HG03045 (cell line): ENCODE results near the gene PXK.
A peak's percentile ranks its signal among the peaks of the same experiment; 100 is the strongest.
"Not testable (repeated sequence)": the region's sequence is repeated elsewhere in the genome, so short reads cannot be mapped to it uniquely, and the experiment has no call there.

Source experiments
- ATAC-seq: cut with Tn5 transposase; IDR thresholded peaks from one replicate; pipeline ENCODE4 v1.9.1; 2021; ENCODE audit warnings: mild to moderate bottlenecking, moderate library complexity; ENCODE audit not compliant: unreplicated experiment

Gene PXK

DNA sequence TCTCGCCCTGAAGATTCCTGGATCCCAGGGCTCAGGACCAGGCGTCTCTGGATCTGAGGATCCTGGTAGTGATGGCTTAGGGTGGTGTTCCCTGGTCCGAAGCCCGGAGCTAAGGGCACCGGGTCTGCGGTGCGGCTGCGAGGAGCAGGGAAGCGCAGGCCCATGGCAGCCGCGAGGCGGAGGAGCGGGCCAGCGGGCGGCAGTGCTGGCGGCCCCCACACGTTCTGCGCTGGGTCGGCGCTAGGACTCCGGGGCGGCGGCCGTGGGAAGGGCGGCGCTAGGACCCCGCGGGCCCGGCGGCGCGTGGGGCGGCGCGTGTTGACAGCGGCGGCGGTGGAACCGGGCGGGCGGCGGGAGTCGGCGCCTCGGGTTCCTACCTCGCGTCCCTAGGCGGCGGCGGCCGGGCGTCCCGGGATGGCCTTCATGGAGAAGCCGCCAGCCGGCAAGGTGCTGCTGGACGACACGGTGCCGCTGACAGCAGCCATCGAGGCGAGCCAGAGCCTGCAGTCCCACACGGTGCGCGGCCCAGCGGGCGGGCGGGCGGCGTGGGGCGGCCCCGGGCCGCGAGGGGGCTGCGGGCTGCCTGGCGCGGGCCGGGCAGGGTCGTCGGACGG is at the start of gene PXK:
Gene PXK, plus strand, starts transcription at position 318 of the 614 bp plus-strand sequence. Its CDS starts 97 bp downstream, at position 415.
- ATAC-seq = peak; percentile 93

- ATAC-seq = no peak
These were observed 47.4 kb upstream of the PXK start for GRCh38 chr3:58285334-58285733.

- ATAC-seq = no peak
These were observed 45.3 kb upstream of the PXK start for GRCh38 chr3:58287354-58287753.

- no peak for ATAC-seq
These were observed 44.5 kb upstream of the PXK start for GRCh38 chr3:58288011-58288728.

- ATAC-seq = not testable (repeated sequence)
These were observed 43.6 kb upstream of the PXK start for GRCh38 chr3:58288964-58289613.

- not testable (repeated sequence) for ATAC-seq
These were observed 42.2 kb upstream of the PXK start for GRCh38 chr3:58290446-58290845.

GRCh38 chr3:58291671-58292338 is 40.9 kb upstream of the PXK start:
- ATAC-seq = no peak

DNA sequence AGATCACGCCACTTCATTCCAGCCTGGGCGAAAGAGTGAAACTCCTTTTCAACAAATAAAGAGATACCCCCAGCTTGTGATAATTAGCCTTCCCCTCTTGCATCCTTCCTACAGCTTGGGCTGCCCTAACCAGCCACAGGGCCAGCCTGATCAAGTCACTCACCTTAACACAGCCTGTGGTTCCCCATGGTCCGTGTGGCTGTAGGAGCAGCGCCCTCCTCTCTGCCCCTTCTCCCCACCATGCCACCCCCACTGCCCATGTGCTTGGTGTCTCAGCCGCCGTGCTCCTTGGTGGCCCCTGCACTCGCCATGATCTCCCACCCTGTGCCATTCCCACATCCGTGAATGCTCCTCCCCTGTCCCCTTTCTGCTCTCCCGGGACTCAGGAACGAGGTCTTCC is 39.8 kb upstream of the PXK start:
- ATAC-seq = no peak

DNA sequence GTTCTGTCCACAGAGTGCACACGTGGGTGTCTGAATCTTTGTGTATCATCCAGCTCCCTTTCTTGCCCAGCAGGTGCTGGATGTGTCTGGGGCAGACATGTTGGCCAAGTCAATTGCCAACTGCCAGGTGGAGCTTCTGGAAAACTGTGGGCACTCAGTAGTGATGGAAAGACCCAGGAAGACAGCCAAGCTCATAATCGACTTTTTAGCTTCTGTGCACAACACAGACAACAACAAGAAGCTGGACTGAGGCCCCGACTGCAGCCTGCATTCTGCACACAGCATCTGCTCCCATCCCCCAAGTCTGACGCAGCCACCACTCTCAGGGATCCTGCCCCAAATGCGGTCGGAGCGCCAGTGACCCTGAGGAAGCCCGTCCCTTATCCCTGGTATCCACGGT is 39.2 kb upstream of the PXK start:
- ATAC-seq = no peak

DNA sequence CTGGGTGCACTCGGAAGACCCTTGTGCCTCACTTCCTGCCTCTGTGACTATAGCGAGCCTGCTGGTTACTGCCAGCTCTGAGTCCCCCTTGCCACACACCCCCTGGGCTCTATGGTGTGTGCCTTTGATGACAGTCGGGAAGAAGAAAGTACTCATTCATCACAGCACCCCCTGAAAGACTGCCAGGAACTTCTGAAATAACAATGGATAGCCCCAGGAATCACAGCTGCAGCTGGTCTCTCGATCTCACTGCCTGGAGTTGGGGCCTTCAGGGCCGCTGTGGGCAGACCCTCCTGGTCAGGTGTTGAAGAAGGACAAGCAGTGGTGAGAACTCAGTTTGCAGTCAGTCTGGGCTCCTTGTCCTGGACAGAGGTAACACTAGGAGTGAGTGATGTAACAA is 36.4 kb upstream of the PXK start:
- ATAC-seq = no peak

DNA sequence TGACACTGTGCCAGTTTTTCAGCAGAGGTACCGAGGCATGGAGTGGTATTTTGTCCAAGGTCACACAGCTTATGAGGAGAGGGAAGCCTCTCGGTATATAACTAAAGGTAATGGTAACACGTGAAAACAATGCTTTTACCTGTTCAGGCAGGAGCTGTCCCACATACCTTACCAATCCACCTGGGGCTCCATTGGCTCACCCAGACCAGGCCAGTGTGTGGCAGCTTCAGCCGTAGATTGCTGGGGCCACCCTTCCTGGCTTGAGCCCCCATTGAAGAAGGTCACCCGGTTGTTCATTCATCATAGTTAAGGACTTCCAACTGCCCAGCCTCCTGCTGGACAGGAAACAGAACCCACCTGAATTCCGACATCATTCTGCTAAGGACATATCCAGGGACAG is 35.8 kb upstream of the PXK start:
- no peak for ATAC-seq

- ATAC-seq = no peak
These were observed 34.5 kb upstream of the PXK start for GRCh38 chr3:58298190-58298589.

- ATAC-seq = no peak
These were observed 33.6 kb upstream of the PXK start for GRCh38 chr3:58299075-58299474.

DNA sequence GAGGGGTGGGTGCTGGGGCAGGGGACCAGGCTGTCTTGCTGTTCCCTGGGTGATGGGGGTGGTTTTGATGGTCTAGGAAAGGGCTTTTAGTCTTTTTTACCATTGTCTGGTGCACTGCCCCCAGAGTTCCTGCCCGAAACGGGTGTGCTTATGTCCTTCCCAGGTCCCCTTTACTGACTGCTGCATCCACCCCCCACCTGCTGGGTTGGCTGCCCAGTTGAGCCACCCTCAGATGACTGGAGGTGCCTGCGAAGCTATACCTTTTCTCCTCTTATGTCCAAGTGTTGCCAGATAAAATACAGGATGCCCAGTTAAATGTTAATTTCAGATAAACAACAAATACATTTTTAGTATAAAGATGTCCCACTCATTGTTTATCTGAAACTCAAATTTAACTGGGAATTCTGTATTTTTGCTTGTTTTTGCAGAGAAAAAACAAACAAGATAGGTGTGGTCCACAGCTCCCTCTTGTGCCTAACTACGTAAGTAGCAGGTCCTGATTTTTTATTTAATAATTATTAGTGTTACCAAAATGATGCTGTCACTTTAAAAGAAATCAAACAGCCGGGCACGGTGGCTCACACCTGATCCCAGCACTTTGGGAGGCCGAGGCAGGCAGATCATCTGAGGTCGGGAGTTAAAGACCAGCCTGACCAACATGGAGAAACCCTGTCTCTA is 32.7 kb upstream of the PXK start:
- ATAC-seq = no peak

- peak; percentile 91 for ATAC-seq
These were observed 26.6 kb upstream of the PXK start, which contains the start of the genes HTD2 and RPP14 for GRCh38 chr3:58305882-58306711. TSS of gene HTD2 (plus strand) at chr3:58306520. CDS start at chr3:58317614, 11,094 bp downstream. TSS of gene RPP14 (plus strand) at chr3:58306245. CDS start at chr3:58310330, 4,085 bp downstream.

DNA sequence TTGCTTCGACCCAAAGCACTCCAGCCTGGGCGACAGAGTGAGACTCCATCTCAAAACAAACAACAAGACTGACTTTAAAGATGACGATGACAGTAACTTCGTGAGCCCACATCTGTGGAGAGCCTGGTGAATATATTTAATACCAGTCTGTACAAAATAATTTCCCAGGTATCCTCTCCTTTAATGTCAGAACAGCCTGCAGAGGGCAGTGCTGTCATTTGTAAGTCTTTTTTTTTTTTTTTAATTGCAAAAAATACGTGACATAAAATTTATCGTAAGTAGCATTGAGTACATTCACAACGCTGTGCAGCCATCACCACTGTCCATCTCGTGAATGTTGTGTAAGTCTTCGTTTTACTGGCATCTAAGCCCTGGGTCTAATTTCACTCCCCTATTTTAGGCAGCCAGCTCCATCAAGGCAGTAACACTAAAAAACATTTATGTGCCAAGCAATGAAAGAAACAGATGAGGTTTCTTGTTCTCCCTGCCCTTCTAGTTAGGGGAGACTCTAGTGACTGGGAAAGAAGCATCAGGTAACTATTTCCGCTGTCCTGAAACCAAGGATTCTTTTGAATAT is 25.0 kb upstream of the PXK start:
- ATAC-seq = no peak

- no peak for ATAC-seq
These were observed 24.0 kb upstream of the PXK start for GRCh38 chr3:58308728-58309127.

DNA sequence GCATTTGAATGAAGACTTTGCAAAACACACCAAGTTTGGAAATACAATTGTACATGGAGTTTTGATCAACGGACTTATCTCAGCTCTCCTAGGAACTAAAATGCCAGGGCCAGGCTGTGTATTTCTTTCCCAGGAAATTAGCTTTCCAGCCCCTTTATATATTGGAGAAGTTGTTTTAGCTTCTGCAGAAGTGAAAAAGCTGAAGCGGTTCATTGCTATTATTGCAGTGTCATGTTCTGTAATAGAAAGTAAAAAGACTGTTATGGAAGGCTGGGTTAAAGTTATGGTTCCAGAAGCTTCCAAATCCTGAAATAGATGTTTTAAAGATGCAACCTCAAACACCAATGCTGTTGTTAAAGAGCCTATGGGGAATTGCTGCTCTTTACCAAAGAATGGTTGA is 14.9 kb upstream of the PXK start:
- ATAC-seq = no peak

DNA sequence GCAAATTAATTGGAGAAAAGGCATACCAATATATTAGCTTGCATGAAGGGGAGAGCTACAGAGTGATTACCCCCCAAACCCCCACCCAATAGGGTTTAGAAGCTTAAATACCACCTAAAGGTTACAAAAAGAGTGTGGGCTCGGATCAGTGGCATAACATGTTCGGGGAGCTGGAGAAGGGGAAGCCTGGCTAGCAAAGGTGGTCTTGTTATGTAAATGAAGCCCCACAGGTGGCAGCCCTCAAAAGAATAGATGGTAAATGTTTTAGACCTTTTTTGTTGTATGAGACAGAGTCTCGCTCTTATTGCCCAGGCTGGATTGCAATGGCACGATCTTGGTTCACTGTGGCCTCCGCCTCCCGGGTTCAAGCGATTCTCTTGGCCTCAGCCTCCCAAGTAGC is 10.9 kb upstream of the PXK start:
- ATAC-seq = no peak

DNA sequence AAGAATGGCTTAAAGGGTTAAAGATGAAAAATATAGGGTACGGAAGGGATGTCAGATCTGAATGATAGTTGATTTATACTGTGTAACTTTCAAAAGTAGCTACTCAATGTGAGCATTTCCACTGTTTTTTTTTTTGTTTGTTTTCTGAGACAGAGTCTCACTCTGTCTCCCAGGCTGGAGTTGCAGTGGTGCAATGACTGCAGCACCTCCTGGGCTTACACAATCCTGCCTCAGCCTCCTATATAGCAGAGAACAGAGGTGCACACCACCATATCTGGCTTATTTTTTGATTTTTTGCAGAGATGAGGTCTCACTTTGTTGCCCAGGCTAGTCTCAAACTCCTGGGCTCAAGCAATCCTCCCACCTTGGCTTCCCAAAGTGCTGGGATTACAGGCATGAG is 9.9 kb upstream of the PXK start:
- ATAC-seq = no peak
